Measurements from ENCODE around the gene ARL10.

- TF ChIP-seq POLR2AphosphoS5 (IDR thresholded peaks at IDR 0.05) (no peak), CTCF (IDR thresholded peaks at IDR 0.05) (no peak)
These were observed 36.3 kb downstream of the ARL10 start for GRCh38 chr5:176401281-176402205.

Measured in breast epithelium (tissue), 3 donors.